Vagina (tissue), 2 donors: ENCODE measurements around the gene ELOVL3.

ENCODE experiments used
- POLR2A ChIP-seq, 2 donors: fragments of 450-650 bp; IDR thresholded peaks; one replicate each; pipeline ENCODE4 v1.6.1; 2017; ENCODE audit warnings: antibody characterized with exemption in 2 of 2, mild to moderate bottlenecking in 2 of 2, moderate library complexity in 2 of 2
- TF ChIP-seq, protein P1 (sequence below), 3 experiments: fragments of 450-650 bp in 2 of 3; fragments of 200-600 bp in 1 of 3; sonication (generic) in 1 of 3; IDR thresholded peaks; one replicate each; pipeline ENCODE4 v1.5.1; 2017 to 2019; ENCODE audit warnings: antibody characterized with exemption in 3 of 3, mild to moderate bottlenecking in 2 of 3, moderate library complexity in 2 of 3

DNA sequence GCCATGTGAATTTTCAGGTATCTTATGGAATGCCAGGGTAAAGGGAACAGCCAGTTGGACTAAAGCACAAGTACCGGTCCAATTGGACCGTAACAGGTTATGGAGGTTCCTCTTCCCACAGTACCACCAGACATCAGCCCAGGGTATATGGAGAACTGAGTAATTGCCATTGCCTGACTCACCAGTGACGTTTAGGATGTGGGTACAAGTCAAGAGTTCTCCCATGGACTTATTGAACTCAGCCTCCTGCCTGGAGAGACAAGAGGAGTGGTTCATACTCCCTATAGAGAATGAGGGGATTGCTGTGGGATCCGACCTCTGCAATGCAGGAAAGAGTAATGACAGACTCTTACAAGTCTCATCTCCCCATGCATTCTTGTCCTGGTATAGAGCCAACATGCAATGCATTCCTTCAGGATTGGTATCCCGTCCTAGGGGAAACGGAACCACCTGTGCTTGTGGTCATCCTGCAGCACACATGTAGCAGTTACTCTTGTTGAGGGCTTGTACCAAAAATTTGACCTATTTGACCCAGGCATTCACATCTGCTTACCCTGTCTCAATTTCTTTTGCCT lies 30.7 kb upstream of the ELOVL3 start:
- TF ChIP-seq, protein P1, sequence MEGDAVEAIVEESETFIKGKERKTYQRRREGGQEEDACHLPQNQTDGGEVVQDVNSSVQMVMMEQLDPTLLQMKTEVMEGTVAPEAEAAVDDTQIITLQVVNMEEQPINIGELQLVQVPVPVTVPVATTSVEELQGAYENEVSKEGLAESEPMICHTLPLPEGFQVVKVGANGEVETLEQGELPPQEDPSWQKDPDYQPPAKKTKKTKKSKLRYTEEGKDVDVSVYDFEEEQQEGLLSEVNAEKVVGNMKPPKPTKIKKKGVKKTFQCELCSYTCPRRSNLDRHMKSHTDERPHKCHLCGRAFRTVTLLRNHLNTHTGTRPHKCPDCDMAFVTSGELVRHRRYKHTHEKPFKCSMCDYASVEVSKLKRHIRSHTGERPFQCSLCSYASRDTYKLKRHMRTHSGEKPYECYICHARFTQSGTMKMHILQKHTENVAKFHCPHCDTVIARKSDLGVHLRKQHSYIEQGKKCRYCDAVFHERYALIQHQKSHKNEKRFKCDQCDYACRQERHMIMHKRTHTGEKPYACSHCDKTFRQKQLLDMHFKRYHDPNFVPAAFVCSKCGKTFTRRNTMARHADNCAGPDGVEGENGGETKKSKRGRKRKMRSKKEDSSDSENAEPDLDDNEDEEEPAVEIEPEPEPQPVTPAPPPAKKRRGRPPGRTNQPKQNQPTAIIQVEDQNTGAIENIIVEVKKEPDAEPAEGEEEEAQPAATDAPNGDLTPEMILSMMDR (IDR thresholded peaks at IDR 0.05) = no peak
- TF ChIP-seq POLR2A (IDR thresholded peaks at IDR 0.05) = no peak
